ENCODE results near the gene PSMA5. TPM values are rescaled to one million over a fixed set of nuclear protein-coding genes. Genes with fewer than 3 reads are reported as not detected.

The PSMA5 gene
- 37.5 and 49.4 TPM in 2 replicates for total RNA-seq

GRCh38 chr1:109426281-109427170, at the start of gene PSMA5:
PSMA5 (minus strand) TSS chr1:109426448; CDS start chr1:109426330, 118 bp downstream.

DNA sequence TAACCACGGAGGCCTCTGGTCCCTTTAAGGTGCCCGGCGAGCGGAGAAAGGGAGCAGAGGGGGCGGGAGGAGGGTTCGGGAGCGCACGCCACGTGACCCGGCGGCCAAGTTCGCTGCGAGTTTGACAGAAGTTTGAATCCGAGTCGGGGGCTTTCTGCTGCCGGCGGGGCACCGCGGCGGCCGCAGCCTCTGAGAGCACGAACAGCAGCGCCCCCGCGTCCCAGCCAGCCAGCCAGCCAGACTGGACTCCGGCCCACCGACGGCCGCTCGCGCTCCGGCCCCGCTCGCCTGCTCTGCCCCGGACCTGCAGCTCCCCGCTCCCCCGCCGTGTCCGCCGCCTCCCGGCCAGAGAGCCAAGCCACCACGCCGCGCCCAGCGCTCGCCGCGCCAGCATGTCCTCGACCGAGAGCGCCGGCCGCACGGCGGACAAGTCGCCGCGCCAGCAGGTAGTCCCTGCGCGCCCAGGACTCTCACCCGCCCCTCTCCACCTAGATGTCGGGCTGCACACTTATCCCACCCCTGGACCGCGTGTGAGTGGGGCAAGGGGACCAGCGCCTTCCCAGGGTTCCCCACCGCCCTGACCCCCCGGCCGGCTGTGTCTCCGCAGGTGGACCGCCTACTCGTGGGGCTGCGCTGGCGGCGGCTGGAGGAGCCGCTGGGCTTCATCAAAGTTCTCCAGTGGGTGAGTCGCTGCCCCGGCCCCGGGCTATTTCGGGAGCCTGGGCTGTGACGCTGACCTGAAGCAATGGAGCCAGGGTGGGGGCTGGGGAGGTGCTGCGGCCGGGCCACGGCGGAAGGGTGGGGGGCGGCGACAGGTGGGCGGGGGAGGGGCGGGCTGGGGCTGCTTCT, 40.4 kb upstream of the PSMA5 start, which contains the start of gene SYPL2:
SYPL2 (plus strand) TSS at position 95 of the 849 bp plus-strand sequence; CDS start at position 393, 298 bp downstream.

DNA sequence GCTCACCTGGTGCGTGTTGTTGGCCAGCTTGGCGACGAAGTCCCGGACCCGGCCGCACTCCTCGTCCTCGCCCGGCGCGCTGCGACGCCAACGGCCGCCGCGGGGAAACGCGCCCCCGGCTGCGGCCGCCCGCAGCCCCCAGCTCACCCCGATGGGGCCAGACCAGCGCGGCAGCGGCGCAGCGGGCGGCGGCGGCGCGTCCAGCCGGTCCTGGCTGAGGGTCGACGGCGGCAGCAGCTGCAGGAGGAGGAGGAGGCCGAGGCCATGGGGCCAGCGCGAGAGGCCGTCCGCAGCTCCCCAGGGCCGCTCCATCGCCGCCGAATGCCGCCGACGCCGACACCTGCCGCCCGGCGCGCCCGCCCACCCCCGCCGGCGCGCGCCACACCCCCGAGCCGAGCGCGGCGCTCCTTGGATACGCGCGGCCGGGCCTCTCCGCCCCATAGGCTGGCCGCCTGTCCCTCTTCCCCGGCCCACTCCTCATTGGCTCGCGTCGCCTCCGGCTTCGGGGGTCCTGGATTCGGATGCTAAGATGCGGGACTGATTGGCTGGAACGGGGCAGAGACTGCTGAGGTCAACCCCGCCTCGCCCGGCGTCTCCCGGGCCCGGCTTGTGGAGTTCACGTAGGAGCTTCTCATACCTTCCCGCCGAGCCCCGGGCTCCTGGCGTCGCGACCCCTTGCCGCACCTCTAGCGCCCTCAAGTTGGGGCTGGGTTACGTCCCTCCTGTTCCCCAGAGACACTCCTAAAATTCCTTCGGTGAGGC, 28.5 kb downstream of the PSMA5 start, which contains the start of gene SORT1:
SORT1 (minus strand) TSS at position 338 of the 762 bp plus-strand sequence; CDS start at position 312, 26 bp downstream.

Other genes with a start within 250 kb of the PSMA5 start
- gene SARS1, start 212.5 kb downstream of the PSMA5 start, total RNA-seq, result 439 and 442 TPM in 2 replicates
- gene CELSR2, start 176.9 kb downstream of the PSMA5 start, total RNA-seq, result 28.4 and 29.6 TPM in 2 replicates
- gene PSRC1, start 143.3 kb downstream of the PSMA5 start, total RNA-seq, result 0.48 and 1.1 TPM in 2 replicates
- 0.24 TPM in 1 of 2 replicates, not detected in the other for gene MYBPHL, start 119.4 kb downstream of the PSMA5 start, total RNA-seq
- 14.9 and 16.4 TPM in 2 replicates for gene SORT1, start 28.5 kb downstream of the PSMA5 start, total RNA-seq
- gene SYPL2, start 40.1 kb upstream of the PSMA5 start, total RNA-seq, result not detected in 2 replicates
- gene ATXN7L2, start 57.5 kb upstream of the PSMA5 start, total RNA-seq, result 0.96 and 1.1 TPM in 2 replicates
- 4.5 and 4.8 TPM in 2 replicates for gene CYB561D1, start 67.6 kb upstream of the PSMA5 start, total RNA-seq
- 0.48 and 0.64 TPM in 2 replicates for gene AMIGO1, start 83.3 kb upstream of the PSMA5 start, total RNA-seq
- gene GPR61, start 113.4 kb upstream of the PSMA5 start, total RNA-seq, result not detected in 2 replicates
- gene GNAI3, start 122.2 kb upstream of the PSMA5 start, total RNA-seq, result 13.4 and 20.2 TPM in 2 replicates
- gene GNAT2, start 193.2 kb upstream of the PSMA5 start, total RNA-seq, result 0.64 TPM in 1 of 2 replicates, not detected in the other
- gene AMPD2, start 193.4 kb upstream of the PSMA5 start, total RNA-seq, result 31.6 and 31.8 TPM in 2 replicates
- 2.3 and 6.3 TPM in 2 replicates for gene GSTM4, start 229.7 kb upstream of the PSMA5 start, total RNA-seq
- 1.9 and 3.6 TPM in 2 replicates for gene GSTM2, start 241.6 kb upstream of the PSMA5 start, total RNA-seq

All from tracheal epithelial cell (primary cell).